SW480 (cell line): ENCODE data around the gene ZNF700.
"Not testable (repeated sequence)": the region's sequence is repeated elsewhere in the genome, so short reads cannot be mapped to it uniquely, and the experiment has no call there.

ENCODE experiments used
- DNase-seq: peaks from one replicate; pipeline ENCODE4 v3.0.0-alpha.2; 2016; ENCODE audit warnings: low spot score

ZNF700 gene

GRCh38 chr19:11989112-11989456, 64.2 kb downstream of the ZNF700 start:
- DNase-seq = no peak

DNA sequence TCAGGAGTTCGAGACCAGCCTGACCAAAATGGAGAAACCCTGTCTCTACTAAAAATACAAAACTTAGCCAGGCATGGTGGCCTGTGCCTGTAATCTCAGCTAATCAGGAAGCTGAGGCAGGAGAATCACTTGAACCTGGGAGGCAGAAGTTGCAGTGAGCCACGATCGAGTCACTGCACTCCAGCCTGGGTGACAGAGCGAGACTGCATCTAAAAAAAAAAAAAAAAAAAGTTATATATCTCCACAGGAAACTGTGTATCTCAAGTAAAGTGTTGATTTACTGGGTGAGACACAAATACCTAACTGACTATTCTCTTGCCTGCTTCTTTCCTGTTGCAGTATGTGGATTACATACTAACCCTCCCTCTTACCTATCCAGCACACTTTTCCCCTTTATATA, 67.0 kb downstream of the ZNF700 start:
- DNase-seq = not testable (repeated sequence)

- no peak for DNase-seq
These were observed 70.3 kb downstream of the ZNF700 start for GRCh38 chr19:11995174-11995573.
